Esophagus squamous epithelium (tissue), 4 donors: ENCODE data around the gene CNTN1.

ENCODE experiments used
- POLR2A ChIP-seq, 4 donors: fragments of 450-650 bp; IDR thresholded peaks; one replicate each; pipeline ENCODE4 v1.6.1; 2017; ENCODE audit warnings: antibody characterized with exemption in 4 of 4, mild to moderate bottlenecking in 4 of 4, moderate library complexity in 3 of 4
- TF ChIP-seq, protein P1 (sequence below), 6 experiments: fragments of 450-650 bp in 4 of 6; fragments of 200-600 bp in 2 of 6; sonication (generic) in 2 of 6; IDR thresholded peaks; one replicate each; pipeline ENCODE4 v1.5.1; 2016 to 2019; ENCODE audit warnings: antibody characterized with exemption in 6 of 6, mild to moderate bottlenecking in 4 of 6, moderate library complexity in 4 of 6

DNA sequence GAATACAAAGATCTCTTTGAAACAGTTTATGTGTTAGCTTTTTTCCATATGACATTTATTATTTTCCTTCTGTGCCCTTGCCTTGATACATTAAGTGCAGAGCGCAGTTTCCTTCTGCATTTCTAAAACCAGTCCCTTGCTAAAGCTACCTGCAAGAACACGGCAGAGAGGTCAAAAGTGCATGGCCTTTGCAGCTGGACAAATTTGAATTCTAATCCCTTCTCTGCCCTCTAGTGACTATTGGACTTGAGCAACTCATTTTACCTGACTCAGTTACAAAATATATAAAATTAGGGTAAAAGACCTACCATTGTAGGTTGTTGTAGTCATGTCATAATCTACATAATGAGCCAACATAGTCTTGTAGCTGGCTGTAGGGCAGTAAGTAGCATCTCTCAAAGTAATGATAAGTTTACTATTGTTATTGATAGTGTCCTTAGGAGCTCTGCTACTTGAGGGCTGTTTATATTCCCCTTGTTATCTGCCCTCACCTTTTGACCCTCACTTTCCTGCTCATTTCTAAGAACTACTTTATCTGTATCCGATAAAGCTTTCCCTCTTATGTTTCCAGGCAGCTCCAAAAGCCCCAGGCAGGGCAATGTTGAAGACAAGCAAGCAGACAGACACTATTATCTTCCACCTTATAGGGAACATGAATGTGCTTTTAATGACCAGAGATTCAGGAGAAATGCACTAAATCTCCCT lies 375.9 kb downstream of the CNTN1 start:
- TF ChIP-seq, protein P1, sequence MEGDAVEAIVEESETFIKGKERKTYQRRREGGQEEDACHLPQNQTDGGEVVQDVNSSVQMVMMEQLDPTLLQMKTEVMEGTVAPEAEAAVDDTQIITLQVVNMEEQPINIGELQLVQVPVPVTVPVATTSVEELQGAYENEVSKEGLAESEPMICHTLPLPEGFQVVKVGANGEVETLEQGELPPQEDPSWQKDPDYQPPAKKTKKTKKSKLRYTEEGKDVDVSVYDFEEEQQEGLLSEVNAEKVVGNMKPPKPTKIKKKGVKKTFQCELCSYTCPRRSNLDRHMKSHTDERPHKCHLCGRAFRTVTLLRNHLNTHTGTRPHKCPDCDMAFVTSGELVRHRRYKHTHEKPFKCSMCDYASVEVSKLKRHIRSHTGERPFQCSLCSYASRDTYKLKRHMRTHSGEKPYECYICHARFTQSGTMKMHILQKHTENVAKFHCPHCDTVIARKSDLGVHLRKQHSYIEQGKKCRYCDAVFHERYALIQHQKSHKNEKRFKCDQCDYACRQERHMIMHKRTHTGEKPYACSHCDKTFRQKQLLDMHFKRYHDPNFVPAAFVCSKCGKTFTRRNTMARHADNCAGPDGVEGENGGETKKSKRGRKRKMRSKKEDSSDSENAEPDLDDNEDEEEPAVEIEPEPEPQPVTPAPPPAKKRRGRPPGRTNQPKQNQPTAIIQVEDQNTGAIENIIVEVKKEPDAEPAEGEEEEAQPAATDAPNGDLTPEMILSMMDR (IDR thresholded peaks at IDR 0.05), result no peak
- TF ChIP-seq POLR2A (IDR thresholded peaks at IDR 0.05), result no peak
